K562 (cell line): ENCODE results near the gene KPNA3. TPM values are rescaled to one million over a fixed set of nuclear protein-coding genes. Genes with fewer than 3 reads are reported as not detected.

Source experiments
- ATAC-seq: fragments of 200-7000 bp; cut with Tn5 transposase; 3 replicates; pipeline ENCODE4 v1.9.1; 2020; ENCODE audit warnings: moderate library complexity
- BruUV-seq: library from RNA; stranded (reverse); fragments of 400-500 nt; replicated peaks from 2 replicates; lab custom pipeline; 2021; lab: Mats Ljungman, UMichigan
- CTCF ChIA-PET: fragments of 300-600 bp; formaldehyde crosslinking; extraction: SDS; loops from one replicate; lab custom pipeline; 2021; ENCODE audit warnings: low intra/inter-chr PET ratio; lab: Yijun Ruan, JAX
- POLR2A ChIA-PET: fragments of 300-600, 350-650 bp; sonication (Branson Sonifier 250); formaldehyde crosslinking; extraction: SDS; loops from one replicate; lab custom pipeline; 2021; ENCODE audit warnings: antibody characterized with exemption, inconsistent platforms; lab: Yijun Ruan, JAX
- DNase-seq, 4 experiments: peaks; one replicate each; pipeline versions ENCODE4 v3.0.0 to v3.0.0-alpha.2; 2011 to 2018; ENCODE audit warnings: low spot score in 3 of 4, mixed read lengths in 3 of 4; ENCODE audit errors: extremely low read depth in 1 of 4
- FAIRE-seq: peaks from 2 replicates; lab custom pipeline; 2011; peaks lifted over from hg19 to GRCh38; lab: Jason Lieb, UNC
- H2AFZ ChIP-seq: 2 replicates; pipeline ENCODE4 v1.6.0; 2011; ENCODE audit warnings: low read depth, low read length, control low read depth, inconsistent platforms
- H3K27ac ChIP-seq: fragments of 200-600 bp; 3 replicates; pipeline ENCODE4 v1.8.0; 2011; ENCODE audit warnings: low read depth, mild to moderate bottlenecking, control low read depth, inconsistent platforms, low read length, moderate library complexity, mixed read lengths; ENCODE audit errors: extremely low read depth
- H3K27me3 ChIP-seq, 2 experiments: fragments of 300-600 bp in 1 of 2; 2 replicates in 1 of 2; 3 replicates in 1 of 2; pipeline versions ENCODE4 v1.6.0 to v1.8.0; 2011; ENCODE audit warnings: inconsistent platforms in 2 of 2, low read length in 2 of 2, mild to moderate bottlenecking in 1 of 2, mixed read lengths in 1 of 2, moderate library complexity in 1 of 2; ENCODE audit not compliant: control insufficient read depth in 2 of 2, insufficient read depth in 2 of 2
- H3K36me3 ChIP-seq: fragments of 300-600 bp; 3 replicates; pipeline ENCODE4 v1.8.0; 2011; ENCODE audit warnings: mild to moderate bottlenecking, low read length, inconsistent platforms; ENCODE audit not compliant: control insufficient read depth, insufficient read depth
- H3K4me1 ChIP-seq, 2 experiments: fragments of 200-600 bp in 1 of 2; replicated peaks in 1 of 2; 2 replicates in 1 of 2; 3 replicates in 1 of 2; pipeline versions ENCODE4 v1.5.1 to v1.8.0; 2011; ENCODE audit warnings: inconsistent platforms in 2 of 2, low read length in 2 of 2, mild to moderate bottlenecking in 1 of 2, mixed read lengths in 1 of 2, moderate library complexity in 1 of 2; ENCODE audit not compliant: control insufficient read depth in 2 of 2, insufficient read depth in 2 of 2
- H3K4me2 ChIP-seq: 2 replicates; pipeline ENCODE4 v1.6.1; 2011; ENCODE audit warnings: low read length, control low read depth, inconsistent platforms, mixed read lengths; ENCODE audit not compliant: insufficient read depth
- H3K4me3 ChIP-seq: fragments of 200-600 bp; sonication (generic), shearing (Covaris generic); 2 replicates; pipeline ENCODE4 v1.5.1; 2016; ENCODE audit warnings: control low read depth, inconsistent platforms
- H3K79me2 ChIP-seq: fragments of 200-600 bp; 3 replicates; pipeline ENCODE4 v1.8.0; 2011; ENCODE audit warnings: low read length, inconsistent platforms; ENCODE audit not compliant: control insufficient read depth, insufficient read depth
- H3K9ac ChIP-seq, 2 experiments: 2 replicates each; pipeline versions ENCODE4 v1.6.0 to v1.6.1; 2011; ENCODE audit warnings: low read depth in 2 of 2, low read length in 2 of 2, control low read depth in 1 of 2, inconsistent platforms in 1 of 2, mild to moderate bottlenecking in 1 of 2, mixed read lengths in 1 of 2; ENCODE audit not compliant: insufficient read depth in 1 of 2
- H3K9me1 ChIP-seq: one replicate; pipeline ENCODE4 v1.6.0; 2011; ENCODE audit warnings: inconsistent platforms, mild to moderate bottlenecking, low read length, moderate library complexity; ENCODE audit not compliant: control insufficient read depth, insufficient read depth
- H3K9me3 ChIP-seq: replicated peaks from 2 replicates; pipeline ENCODE4 v1.5.1; 2011; ENCODE audit warnings: low read depth, low read length, inconsistent platforms; ENCODE audit not compliant: control insufficient read depth, insufficient read depth
- H4K20me1 ChIP-seq: replicated peaks from 2 replicates; pipeline ENCODE4 v1.6.1; 2011; ENCODE audit warnings: low read length, inconsistent platforms, mixed read lengths; ENCODE audit not compliant: control insufficient read depth, insufficient read depth
- FUS ChIP-seq: fragments of 200-400 bp; formaldehyde crosslinking; optimal IDR thresholded peaks from 2 replicates; pipeline ENCODE3; 2017; ENCODE audit warnings: low read depth, low read length
- NR2C1 ChIP-seq, 2 experiments: fragments of 450-650 bp; IDR thresholded peaks; 2 replicates each; pipeline ENCODE4 v1.6.1; 2017; ENCODE audit warnings: mild to moderate bottlenecking in 2 of 2, antibody characterized with exemption in 1 of 2, inconsistent platforms in 1 of 2, missing compliant biosample characterization in 1 of 2, missing genetic modification characterization in 1 of 2
- PREB ChIP-seq: sonication (generic); formaldehyde crosslinking; IDR thresholded peaks from 2 replicates; pipeline ENCODE4 v1.8.1; 2023; ENCODE audit warnings: mild to moderate bottlenecking, missing genetic modification reagents
- PTBP1 ChIP-seq: fragments of 200-400 bp; formaldehyde crosslinking; IDR thresholded peaks from 2 replicates; pipeline ENCODE4 v1.6.1; 2017; ENCODE audit warnings: low read depth, low read length
- ZC3H8 ChIP-seq: fragments of 450-650 bp; IDR thresholded peaks from 2 replicates; pipeline ENCODE4 v1.6.1; 2017
- ZNF75A ChIP-seq: fragments of 450-650 bp; formaldehyde crosslinking; IDR thresholded peaks from 2 replicates; pipeline ENCODE4 v1.4.0; 2020; ENCODE audit warnings: mild to moderate bottlenecking
- WGBS: fragments of 100-300 bp; shearing (Covaris generic); methylation state at CpG from one replicate; pipeline ENCODE4 v1.1.6; 2016; ENCODE audit warnings: low coverage, mixed read lengths; ENCODE audit not compliant: insufficient coverage; ENCODE audit errors: missing lambda C conversion rate; 5-methylcytosine and 5-hydroxymethylcytosine counted together
- in situ Hi-C: fragments of 300-500 bp; cut with MboI; formaldehyde crosslinking; loops from 4 replicates; pipeline ENCODE4 v1.15.0; 2018; ENCODE audit warnings: inconsistent platforms, mixed read lengths
- intact Hi-C: fragments of 100-400 bp; cut with micrococcal nuclease; formaldehyde crosslinking; loops from 2 replicates; pipeline ENCODE4 v1.14.2; 2022
- polyA plus RNA-seq, 8 experiments: library from polyadenylated mRNA; depleted of rRNA in 4 of 8; stranded (reverse) in 5 of 8; unstranded in 3 of 8; fragments of >200 nt; fragmentation: Nextera tagmentation in 2 of 8; fragmentation: Illumina TruSeq in 1 of 8; extraction: Ambion mirVana in 2 of 8; extraction: Trizol in 1 of 8; gene quantifications; 2 replicates each; pipeline versions ENCODE4 v1.2.1 to v1.2.3, GENCODE V29; 2011 to 2014; ENCODE audit warnings: inconsistent platforms in 1 of 8, missing spikeins in 1 of 8
- total RNA-seq, 7 experiments: library from RNA; depleted of rRNA in 6 of 7; stranded (reverse); fragments of >200 nt in 6 of 7; fragmentation: Illumina TruSeq in 2 of 7; extraction: Trizol in 2 of 7; gene quantifications; 2 replicates each; pipeline versions ENCODE4 v1.2.1 to v1.2.3, GENCODE V29; 2011 to 2021; ENCODE audit warnings: low replicate concordance in 1 of 7
- TF ChIP-seq, protein P1 (sequence below): fragments of 200-600 bp; sonication (generic); IDR thresholded peaks from one replicate; pipeline ENCODE4 v1.6.1; 2012; ENCODE audit warnings: mild to moderate bottlenecking, low read depth, low read length, inconsistent platforms

KPNA3 gene
- total and polyA plus RNA-seq, 9 of the 15 experiments (the other 6 are each of a cell fraction or from before 2014, with no cell fraction given), result 8.5 to 23.4 (median 15.7) TPM

GRCh38 chr13:49791711-49792549, 552 bp downstream of the KPNA3 start:
- ATAC-seq (peak; percentile 54), FAIRE-seq (no peak), DNase-seq (peak; percentile 42 to 63 (median 50))
- H3K4me1 ChIP-seq, result peaks cover 22 to 24% of the 10 kb centered on the region in 2 experiments; a peak in 4 of 5 replicates
- BruUV-seq, result no TSS peak
- in situ Hi-C loops (no loop called here), intact Hi-C loops (loop anchor here (1.0 to 5.0 kb wide), 4 partner anchors 29 to 140 kb away; no protein-coding TSS in a partner anchor)
- no peaks in the 10 kb centered on the region for H3K9me3 ChIP-seq
- peak overlapping the region; percentile 78 for H3K4me3 ChIP-seq
- no peaks in the 10 kb centered on the region for H4K20me1 ChIP-seq
- peak overlapping the region; percentile 70 for H2AFZ ChIP-seq
- H3K27ac ChIP-seq, result peak overlapping the region; percentile 96
- no peaks in the 10 kb centered on the region for H3K27me3 ChIP-seq
- POLR2A ChIA-PET, result interaction anchor here (1.0 to 2.4 kb wide), 3 partner anchors 10 to 29 kb away, joined by 3 to 11 read pairs (median 4); no protein-coding TSS in a partner anchor
- peak overlapping the region; percentile 91 for H3K4me2 ChIP-seq
- H3K9ac ChIP-seq, result peak overlapping the region; percentile 73 to 95
- CTCF ChIA-PET, result no interaction called here
- H3K79me2 ChIP-seq, result peaks cover 50% of the 10 kb centered on the region
- H3K9me1 ChIP-seq, result no peaks in the 10 kb centered on the region
- H3K36me3 ChIP-seq, result peaks cover 7% of the 10 kb centered on the region; the same call in 1 of the 3 replicates
- 0% methylated on average over 24 of the region's 98 CpGs for WGBS
- TF ChIP-seq, protein P1, sequence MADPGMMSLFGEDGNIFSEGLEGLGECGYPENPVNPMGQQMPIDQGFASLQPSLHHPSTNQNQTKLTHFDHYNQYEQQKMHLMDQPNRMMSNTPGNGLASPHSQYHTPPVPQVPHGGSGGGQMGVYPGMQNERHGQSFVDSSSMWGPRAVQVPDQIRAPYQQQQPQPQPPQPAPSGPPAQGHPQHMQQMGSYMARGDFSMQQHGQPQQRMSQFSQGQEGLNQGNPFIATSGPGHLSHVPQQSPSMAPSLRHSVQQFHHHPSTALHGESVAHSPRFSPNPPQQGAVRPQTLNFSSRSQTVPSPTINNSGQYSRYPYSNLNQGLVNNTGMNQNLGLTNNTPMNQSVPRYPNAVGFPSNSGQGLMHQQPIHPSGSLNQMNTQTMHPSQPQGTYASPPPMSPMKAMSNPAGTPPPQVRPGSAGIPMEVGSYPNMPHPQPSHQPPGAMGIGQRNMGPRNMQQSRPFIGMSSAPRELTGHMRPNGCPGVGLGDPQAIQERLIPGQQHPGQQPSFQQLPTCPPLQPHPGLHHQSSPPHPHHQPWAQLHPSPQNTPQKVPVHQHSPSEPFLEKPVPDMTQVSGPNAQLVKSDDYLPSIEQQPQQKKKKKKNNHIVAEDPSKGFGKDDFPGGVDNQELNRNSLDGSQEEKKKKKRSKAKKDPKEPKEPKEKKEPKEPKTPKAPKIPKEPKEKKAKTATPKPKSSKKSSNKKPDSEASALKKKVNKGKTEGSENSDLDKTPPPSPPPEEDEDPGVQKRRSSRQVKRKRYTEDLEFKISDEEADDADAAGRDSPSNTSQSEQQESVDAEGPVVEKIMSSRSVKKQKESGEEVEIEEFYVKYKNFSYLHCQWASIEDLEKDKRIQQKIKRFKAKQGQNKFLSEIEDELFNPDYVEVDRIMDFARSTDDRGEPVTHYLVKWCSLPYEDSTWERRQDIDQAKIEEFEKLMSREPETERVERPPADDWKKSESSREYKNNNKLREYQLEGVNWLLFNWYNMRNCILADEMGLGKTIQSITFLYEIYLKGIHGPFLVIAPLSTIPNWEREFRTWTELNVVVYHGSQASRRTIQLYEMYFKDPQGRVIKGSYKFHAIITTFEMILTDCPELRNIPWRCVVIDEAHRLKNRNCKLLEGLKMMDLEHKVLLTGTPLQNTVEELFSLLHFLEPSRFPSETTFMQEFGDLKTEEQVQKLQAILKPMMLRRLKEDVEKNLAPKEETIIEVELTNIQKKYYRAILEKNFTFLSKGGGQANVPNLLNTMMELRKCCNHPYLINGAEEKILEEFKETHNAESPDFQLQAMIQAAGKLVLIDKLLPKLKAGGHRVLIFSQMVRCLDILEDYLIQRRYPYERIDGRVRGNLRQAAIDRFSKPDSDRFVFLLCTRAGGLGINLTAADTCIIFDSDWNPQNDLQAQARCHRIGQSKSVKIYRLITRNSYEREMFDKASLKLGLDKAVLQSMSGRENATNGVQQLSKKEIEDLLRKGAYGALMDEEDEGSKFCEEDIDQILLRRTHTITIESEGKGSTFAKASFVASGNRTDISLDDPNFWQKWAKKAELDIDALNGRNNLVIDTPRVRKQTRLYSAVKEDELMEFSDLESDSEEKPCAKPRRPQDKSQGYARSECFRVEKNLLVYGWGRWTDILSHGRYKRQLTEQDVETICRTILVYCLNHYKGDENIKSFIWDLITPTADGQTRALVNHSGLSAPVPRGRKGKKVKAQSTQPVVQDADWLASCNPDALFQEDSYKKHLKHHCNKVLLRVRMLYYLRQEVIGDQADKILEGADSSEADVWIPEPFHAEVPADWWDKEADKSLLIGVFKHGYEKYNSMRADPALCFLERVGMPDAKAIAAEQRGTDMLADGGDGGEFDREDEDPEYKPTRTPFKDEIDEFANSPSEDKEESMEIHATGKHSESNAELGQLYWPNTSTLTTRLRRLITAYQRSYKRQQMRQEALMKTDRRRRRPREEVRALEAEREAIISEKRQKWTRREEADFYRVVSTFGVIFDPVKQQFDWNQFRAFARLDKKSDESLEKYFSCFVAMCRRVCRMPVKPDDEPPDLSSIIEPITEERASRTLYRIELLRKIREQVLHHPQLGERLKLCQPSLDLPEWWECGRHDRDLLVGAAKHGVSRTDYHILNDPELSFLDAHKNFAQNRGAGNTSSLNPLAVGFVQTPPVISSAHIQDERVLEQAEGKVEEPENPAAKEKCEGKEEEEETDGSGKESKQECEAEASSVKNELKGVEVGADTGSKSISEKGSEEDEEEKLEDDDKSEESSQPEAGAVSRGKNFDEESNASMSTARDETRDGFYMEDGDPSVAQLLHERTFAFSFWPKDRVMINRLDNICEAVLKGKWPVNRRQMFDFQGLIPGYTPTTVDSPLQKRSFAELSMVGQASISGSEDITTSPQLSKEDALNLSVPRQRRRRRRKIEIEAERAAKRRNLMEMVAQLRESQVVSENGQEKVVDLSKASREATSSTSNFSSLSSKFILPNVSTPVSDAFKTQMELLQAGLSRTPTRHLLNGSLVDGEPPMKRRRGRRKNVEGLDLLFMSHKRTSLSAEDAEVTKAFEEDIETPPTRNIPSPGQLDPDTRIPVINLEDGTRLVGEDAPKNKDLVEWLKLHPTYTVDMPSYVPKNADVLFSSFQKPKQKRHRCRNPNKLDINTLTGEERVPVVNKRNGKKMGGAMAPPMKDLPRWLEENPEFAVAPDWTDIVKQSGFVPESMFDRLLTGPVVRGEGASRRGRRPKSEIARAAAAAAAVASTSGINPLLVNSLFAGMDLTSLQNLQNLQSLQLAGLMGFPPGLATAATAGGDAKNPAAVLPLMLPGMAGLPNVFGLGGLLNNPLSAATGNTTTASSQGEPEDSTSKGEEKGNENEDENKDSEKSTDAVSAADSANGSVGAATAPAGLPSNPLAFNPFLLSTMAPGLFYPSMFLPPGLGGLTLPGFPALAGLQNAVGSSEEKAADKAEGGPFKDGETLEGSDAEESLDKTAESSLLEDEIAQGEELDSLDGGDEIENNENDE, result no peak
- TF ChIP-seq PTBP1, result no peak
- TF ChIP-seq NR2C1 (IDR thresholded peaks at IDR 0.05), result no peak
- no peak for TF ChIP-seq NR2C1 (tag; IDR thresholded peaks at IDR 0.05)
- no peak for TF ChIP-seq ZNF75A (CRISPR knock-in tag)
- no peak for TF ChIP-seq ZC3H8
- TF ChIP-seq PREB (CRISPR knock-in tag), result no peak
- no peak for TF ChIP-seq FUS
